ENCODE data around the gene IGF2BP3.

DNA sequence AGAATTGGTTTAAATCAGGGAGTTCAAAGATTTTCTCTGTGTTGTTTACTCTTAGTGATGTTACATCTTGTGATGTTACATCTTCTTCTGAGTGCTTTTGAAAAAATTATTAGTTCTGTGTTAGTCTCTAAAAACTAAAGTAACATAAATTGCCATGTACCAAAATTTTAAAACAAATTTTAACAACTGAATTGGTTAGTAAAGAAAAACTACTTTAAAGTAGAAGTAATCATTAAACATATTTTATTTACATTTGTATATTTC, 5.2 kb upstream of the IGF2BP3 start:
- TF ChIP-seq, protein P1, sequence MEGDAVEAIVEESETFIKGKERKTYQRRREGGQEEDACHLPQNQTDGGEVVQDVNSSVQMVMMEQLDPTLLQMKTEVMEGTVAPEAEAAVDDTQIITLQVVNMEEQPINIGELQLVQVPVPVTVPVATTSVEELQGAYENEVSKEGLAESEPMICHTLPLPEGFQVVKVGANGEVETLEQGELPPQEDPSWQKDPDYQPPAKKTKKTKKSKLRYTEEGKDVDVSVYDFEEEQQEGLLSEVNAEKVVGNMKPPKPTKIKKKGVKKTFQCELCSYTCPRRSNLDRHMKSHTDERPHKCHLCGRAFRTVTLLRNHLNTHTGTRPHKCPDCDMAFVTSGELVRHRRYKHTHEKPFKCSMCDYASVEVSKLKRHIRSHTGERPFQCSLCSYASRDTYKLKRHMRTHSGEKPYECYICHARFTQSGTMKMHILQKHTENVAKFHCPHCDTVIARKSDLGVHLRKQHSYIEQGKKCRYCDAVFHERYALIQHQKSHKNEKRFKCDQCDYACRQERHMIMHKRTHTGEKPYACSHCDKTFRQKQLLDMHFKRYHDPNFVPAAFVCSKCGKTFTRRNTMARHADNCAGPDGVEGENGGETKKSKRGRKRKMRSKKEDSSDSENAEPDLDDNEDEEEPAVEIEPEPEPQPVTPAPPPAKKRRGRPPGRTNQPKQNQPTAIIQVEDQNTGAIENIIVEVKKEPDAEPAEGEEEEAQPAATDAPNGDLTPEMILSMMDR (conservative IDR thresholded peaks at IDR 0.05 in 1 of 2, IDR thresholded peaks at IDR 0.05 in 1 of 2; ENCODE audit: low read depth in 1 of 2, low read length in 2 of 2), result no peak
- no peak for TF ChIP-seq EZH2 (IDR thresholded peaks at IDR 0.05; ENCODE audit: low read length, missing control alignments)
